Caco-2 (cell line): ENCODE measurements around the gene ZGRF1. TPM values are rescaled to one million over a fixed set of nuclear protein-coding genes. Genes with fewer than 3 reads are reported as not detected.
A peak's percentile ranks its signal among the peaks of the same experiment; 100 is the strongest.

Experiments
- BruUV-seq: library from RNA; stranded (reverse); fragments of 400-500 nt; replicated peaks from 2 replicates; lab custom pipeline; 2021; lab: Mats Ljungman, UMichigan
- CTCF ChIA-PET: fragments of 300-600 bp; sonication (Branson Sonifier 250); formaldehyde crosslinking; loops from one replicate; lab custom pipeline; 2022; ENCODE audit warnings: antibody characterized with exemption; lab: Charles Lee
- POLR2A ChIA-PET: fragments of 300-600 bp; sonication (Branson Sonifier 250); formaldehyde crosslinking; loops from one replicate; lab custom pipeline; 2022; ENCODE audit warnings: antibody characterized with exemption; lab: Charles Lee
- DNase-seq, 2 experiments: peaks; one replicate each; pipeline versions ENCODE4 v3.0.0 to v3.0.0-alpha.2; 2020 to 2022
- H3K27me3 ChIP-seq: replicated peaks from 2 replicates; pipeline ENCODE4 v1.6.0; 2011; ENCODE audit warnings: low read length; ENCODE audit not compliant: control insufficient read depth, insufficient read depth
- H3K36me3 ChIP-seq: 2 replicates; pipeline ENCODE4 v1.5.1; 2011; ENCODE audit warnings: low read length; ENCODE audit not compliant: control insufficient read depth, insufficient read depth
- H3K4me1 ChIP-seq: fragments of 250-450 bp; sonication (Bioruptor Pico); 2 replicates; pipeline ENCODE4 v1.5.1; 2020; ENCODE audit warnings: mild to moderate bottlenecking
- H3K4me3 ChIP-seq: 2 replicates; pipeline ENCODE4 v1.5.1; 2011; ENCODE audit warnings: low read depth, mild to moderate bottlenecking, control low read depth, low read length
- H3K9me3 ChIP-seq: fragments of 250-450 bp; sonication (Bioruptor Pico); 2 replicates; pipeline ENCODE4 v1.5.1; 2020; ENCODE audit warnings: mild to moderate bottlenecking, moderate library complexity
- H3K27ac Mint-ChIP-seq: one replicate; pipeline ENCODE4 v1.8.0; 2022; ENCODE audit warnings: mixed read lengths; ENCODE audit not compliant: unreplicated experiment
- H3K27me3 Mint-ChIP-seq: one replicate; pipeline ENCODE4 v1.8.0; 2022; ENCODE audit warnings: mixed read lengths; ENCODE audit not compliant: insufficient read depth, unreplicated experiment
- H3K36me3 Mint-ChIP-seq: one replicate; pipeline ENCODE4 v1.8.0; 2022; ENCODE audit warnings: mild to moderate bottlenecking, mixed read lengths; ENCODE audit not compliant: insufficient read depth, unreplicated experiment
- H3K4me1 Mint-ChIP-seq: one replicate; pipeline ENCODE4 v1.8.0; 2022; ENCODE audit warnings: low read depth, mixed read lengths; ENCODE audit not compliant: unreplicated experiment
- H3K4me3 Mint-ChIP-seq: one replicate; pipeline ENCODE4 v1.8.0; 2022; ENCODE audit warnings: mild to moderate bottlenecking, moderate library complexity, mixed read lengths; ENCODE audit not compliant: unreplicated experiment
- H3K9me3 Mint-ChIP-seq: one replicate; pipeline ENCODE4 v1.8.0; 2022; ENCODE audit warnings: mixed read lengths; ENCODE audit not compliant: unreplicated experiment
- CTCF ChIP-seq, 2 experiments: fragments of 200-600 bp in 1 of 2; IDR thresholded peaks; 1 replicate in 1 of 2; 2 replicates in 1 of 2; pipeline versions ENCODE4 v1.5.1 to v1.8.0; 2011 to 2022; ENCODE audit warnings: antibody characterized with exemption in 1 of 2, control low read depth in 1 of 2, inconsistent platforms in 1 of 2, low read depth in 1 of 2, low read length in 1 of 2, mild to moderate bottlenecking in 1 of 2, moderate library complexity in 1 of 2; ENCODE audit not compliant: insufficient read depth in 1 of 2, severe bottlenecking in 1 of 2, unreplicated experiment in 1 of 2
- intact Hi-C: fragments of 100-400 bp; cut with micrococcal nuclease; formaldehyde crosslinking; loops from one replicate; pipeline ENCODE4 v1.10.0; 2022; ENCODE audit not compliant: unreplicated experiment
- total RNA-seq: library from RNA; stranded (reverse); gene quantifications from 2 replicates; pipeline ENCODE4 v1.2.3, GENCODE V29; 2022

The ZGRF1 gene
- total RNA-seq, 1 experiment from 2014 or later = 14.7 TPM

GRCh38 chr4:112604589-112604988, 32.1 kb downstream of the ZGRF1 start:
- no peak overlapping the region for H3K27ac Mint-ChIP-seq
- H3K27me3 Mint-ChIP-seq = no peaks in the 10 kb centered on the region
- Histone ChIP-seq H3K9me3 (no peaks in the 10 kb centered on the region), H3K27me3 (no peaks in the 10 kb centered on the region), H3K4me3 (no peak overlapping the region), H3K4me1 (no peaks in the 10 kb centered on the region), H3K36me3 (no peaks in the 10 kb centered on the region)
- no TSS peak for BruUV-seq
- POLR2A ChIA-PET = interaction anchor here (0.6 kb wide), 1 partner anchor 269 kb away, joined by 5 read pairs; no protein-coding TSS in a partner anchor
- peaks cover 6% of the 10 kb centered on the region for H3K36me3 Mint-ChIP-seq
- H3K4me1 Mint-ChIP-seq = no peaks in the 10 kb centered on the region
- peak; percentile 54 to 62 for TF ChIP-seq CTCF (IDR thresholded peaks at IDR 0.05; ENCODE audit: insufficient read depth in 1 of 2, low read depth in 1 of 2, low read length in 1 of 2, severe bottlenecking in 1 of 2, unreplicated experiment in 1 of 2)
- no peaks in the 10 kb centered on the region for H3K9me3 Mint-ChIP-seq
- intact Hi-C loops = loop anchor here (1.0 kb wide), 2 partner anchors 80 to 276 kb away; no protein-coding TSS in a partner anchor
- CTCF ChIA-PET = interaction anchor here (1.0 kb wide), 1 partner anchor 161 kb away, joined by 4 read pairs; no protein-coding TSS in a partner anchor
- H3K4me3 Mint-ChIP-seq = no peak overlapping the region
- peak in 1 of 2 experiments; percentile 61 for DNase-seq

GRCh38 chr4:112594993-112595392, 41.7 kb downstream of the ZGRF1 start:
- CTCF ChIA-PET = no interaction called here
- Histone ChIP-seq H3K27me3 (no peaks in the 10 kb centered on the region), H3K36me3 (no peaks in the 10 kb centered on the region), H3K4me3 (no peak overlapping the region), H3K9me3 (no peaks in the 10 kb centered on the region), H3K4me1 (no peaks in the 10 kb centered on the region)
- intact Hi-C loops = no loop called here
- TF ChIP-seq CTCF (IDR thresholded peaks at IDR 0.05; ENCODE audit: insufficient read depth in 1 of 2, low read depth in 1 of 2, low read length in 1 of 2, severe bottlenecking in 1 of 2, unreplicated experiment in 1 of 2) = no peak
- peaks cover 18% of the 10 kb centered on the region for H3K9me3 Mint-ChIP-seq
- DNase-seq = no peak
- H3K36me3 Mint-ChIP-seq = peaks cover 6% of the 10 kb centered on the region
- H3K4me1 Mint-ChIP-seq = peaks cover 12% of the 10 kb centered on the region
- H3K27ac Mint-ChIP-seq = no peak overlapping the region
- no TSS peak for BruUV-seq
- no peaks in the 10 kb centered on the region for H3K27me3 Mint-ChIP-seq
- POLR2A ChIA-PET = no interaction called here
- no peak overlapping the region for H3K4me3 Mint-ChIP-seq

- Histone ChIP-seq H3K4me3 (no peak overlapping the region), H3K27me3 (no peaks in the 10 kb centered on the region), H3K4me1 (no peaks in the 10 kb centered on the region), H3K36me3 (no peaks in the 10 kb centered on the region), H3K9me3 (no peaks in the 10 kb centered on the region)
- POLR2A ChIA-PET = no interaction called here
- intact Hi-C loops = no loop called here
- Mint-ChIP-seq H3K4me3 (no peak overlapping the region), H3K27me3 (no peaks in the 10 kb centered on the region), H3K36me3 (peaks cover 6% of the 10 kb centered on the region), H3K27ac (no peak overlapping the region), H3K9me3 (peaks cover 18% of the 10 kb centered on the region), H3K4me1 (peaks cover 18% of the 10 kb centered on the region)
- CTCF ChIA-PET = no interaction called here
- no peak for TF ChIP-seq CTCF (IDR thresholded peaks at IDR 0.05; ENCODE audit: insufficient read depth in 1 of 2, low read depth in 1 of 2, low read length in 1 of 2, severe bottlenecking in 1 of 2, unreplicated experiment in 1 of 2)
- no peak for DNase-seq
- no TSS peak for BruUV-seq
Observed at GRCh38 chr4:112593438-112594133, 43.1 kb downstream of the ZGRF1 start.
